ENCODE results near the gene E2F7.
"Not testable (repeated sequence)": the region's sequence is repeated elsewhere in the genome, so short reads cannot be mapped to it uniquely, and the experiment has no call there.

The E2F7 gene, protein sequence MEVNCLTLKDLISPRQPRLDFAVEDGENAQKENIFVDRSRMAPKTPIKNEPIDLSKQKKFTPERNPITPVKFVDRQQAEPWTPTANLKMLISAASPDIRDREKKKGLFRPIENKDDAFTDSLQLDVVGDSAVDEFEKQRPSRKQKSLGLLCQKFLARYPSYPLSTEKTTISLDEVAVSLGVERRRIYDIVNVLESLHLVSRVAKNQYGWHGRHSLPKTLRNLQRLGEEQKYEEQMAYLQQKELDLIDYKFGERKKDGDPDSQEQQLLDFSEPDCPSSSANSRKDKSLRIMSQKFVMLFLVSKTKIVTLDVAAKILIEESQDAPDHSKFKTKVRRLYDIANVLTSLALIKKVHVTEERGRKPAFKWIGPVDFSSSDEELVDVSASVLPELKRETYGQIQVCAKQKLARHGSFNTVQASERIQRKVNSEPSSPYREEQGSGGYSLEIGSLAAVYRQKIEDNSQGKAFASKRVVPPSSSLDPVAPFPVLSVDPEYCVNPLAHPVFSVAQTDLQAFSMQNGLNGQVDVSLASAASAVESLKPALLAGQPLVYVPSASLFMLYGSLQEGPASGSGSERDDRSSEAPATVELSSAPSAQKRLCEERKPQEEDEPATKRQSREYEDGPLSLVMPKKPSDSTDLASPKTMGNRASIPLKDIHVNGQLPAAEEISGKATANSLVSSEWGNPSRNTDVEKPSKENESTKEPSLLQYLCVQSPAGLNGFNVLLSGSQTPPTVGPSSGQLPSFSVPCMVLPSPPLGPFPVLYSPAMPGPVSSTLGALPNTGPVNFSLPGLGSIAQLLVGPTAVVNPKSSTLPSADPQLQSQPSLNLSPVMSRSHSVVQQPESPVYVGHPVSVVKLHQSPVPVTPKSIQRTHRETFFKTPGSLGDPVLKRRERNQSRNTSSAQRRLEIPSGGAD

DNA sequence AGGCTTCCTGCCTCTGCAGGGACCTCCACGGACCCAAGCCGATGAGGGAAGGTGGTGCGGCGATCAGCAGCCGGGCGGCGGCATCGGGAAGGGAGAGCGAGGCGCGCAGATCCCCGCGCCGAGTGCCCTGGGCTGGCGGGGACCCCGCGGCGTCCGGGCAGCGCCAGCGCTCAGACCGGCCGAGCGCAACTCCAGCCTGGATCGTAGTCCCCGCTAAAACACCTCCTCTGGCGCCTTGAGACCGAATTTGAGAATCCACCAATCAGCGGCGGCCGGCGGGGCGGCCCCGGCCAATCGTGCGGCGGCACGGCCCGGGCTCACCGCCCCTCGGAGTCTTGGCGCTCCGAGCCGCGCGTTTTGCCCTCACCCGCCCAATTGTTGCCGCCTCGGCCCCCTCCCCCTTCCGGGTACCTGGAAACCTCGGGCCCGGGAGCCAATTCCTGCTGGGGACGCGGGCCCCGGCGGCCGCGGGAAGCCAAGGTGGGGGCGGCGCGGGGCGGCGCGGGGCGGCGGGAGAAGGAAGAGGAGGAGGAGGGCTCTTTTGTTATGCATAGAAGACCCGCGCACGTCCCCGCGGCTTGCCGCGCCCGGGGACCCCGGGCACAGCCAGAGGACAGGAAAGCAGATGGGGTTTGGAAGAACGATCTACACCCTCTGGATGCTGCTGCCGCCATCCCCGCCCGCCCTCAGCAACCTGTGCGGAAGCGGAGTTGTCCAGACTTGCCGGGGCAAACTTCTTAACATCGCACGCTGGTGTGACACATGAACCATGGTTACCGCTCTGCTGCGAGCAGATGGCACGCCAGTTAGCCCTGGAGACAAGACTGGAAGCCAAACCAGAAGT is at the start of gene E2F7:
TSS of gene E2F7 (minus strand) at position 209 of the 844 bp plus-strand sequence. CDS start 934 bp downstream, outside the sequence.
- peak; percentile 76 for DNase-seq

DNA sequence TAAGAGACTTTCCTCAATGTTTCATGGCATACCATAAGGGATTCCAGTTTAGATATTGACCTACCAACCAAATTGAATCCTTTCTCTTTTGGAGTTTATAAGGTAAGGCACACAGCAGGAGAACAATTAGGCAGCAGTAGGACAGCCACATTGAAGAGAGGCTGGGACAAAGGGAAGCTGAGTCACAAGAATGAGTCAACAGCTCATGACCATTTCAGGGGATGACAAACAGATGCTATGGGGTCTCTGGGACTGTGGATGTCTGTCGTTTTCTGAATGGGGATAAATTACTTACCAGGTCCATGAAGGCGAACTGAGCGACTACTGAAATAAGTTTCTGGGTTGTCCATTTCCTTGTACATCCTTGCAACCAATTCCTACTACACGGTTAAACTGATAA is 48.6 kb upstream of the E2F7 start:
- no peak for DNase-seq

DNA sequence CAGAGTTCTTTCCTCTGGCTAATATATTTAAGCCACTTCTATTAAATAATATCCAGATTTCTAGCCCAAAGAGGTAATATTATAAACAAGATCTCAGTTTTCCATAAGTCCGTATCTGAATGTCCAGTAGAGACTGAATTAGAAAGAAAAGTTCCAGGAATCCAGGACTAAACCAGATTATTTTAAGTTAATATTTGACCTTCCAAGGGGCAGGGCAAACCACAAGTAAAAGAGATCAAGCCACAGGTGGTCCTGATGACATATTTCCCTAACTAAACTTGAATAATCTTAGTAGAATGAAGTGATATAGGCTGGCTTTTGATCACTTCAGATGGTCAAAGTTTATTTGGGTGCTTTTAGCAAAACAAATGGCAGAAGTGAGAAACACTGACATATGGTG is 43.3 kb upstream of the E2F7 start:
- no peak for DNase-seq

DNA sequence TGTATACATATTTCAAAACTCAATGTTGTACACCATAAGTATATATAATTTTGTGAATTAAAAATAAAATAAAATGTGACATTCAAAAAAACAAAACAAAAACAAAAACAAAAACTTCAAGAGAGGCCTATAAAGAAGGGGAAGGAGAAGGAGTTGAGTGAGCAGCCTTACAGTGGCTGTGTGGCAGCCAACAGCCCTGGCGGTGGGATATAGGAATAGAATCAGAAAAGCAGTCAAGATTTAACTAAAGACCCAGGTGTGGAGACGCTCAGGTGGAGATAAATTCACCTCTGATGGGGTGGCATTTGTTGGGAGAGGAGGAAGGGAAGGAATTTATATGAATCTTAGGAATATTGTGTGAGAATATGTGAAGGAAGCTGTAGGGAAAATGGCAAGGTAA is 41.8 kb upstream of the E2F7 start:
- DNase-seq: no peak

DNA sequence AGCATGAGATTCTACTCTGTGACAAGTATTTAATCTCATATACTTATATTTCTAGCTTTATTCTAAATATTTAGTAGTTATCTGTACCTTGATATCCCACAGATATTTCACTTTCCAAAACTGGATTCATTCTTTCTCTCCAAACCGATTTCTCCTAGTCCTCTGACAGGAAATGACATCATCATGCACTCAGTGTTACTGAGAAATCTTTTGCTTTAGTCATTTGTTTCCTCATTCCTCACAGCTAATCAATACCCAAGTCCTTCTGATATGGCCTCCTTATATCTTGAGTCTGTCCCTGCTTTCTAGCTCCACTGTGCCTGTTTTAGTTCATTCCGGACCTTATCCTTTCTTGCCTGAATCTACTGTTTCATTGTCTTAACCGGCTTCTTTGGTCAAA is 39.4 kb upstream of the E2F7 start:
- no peak for DNase-seq

DNA sequence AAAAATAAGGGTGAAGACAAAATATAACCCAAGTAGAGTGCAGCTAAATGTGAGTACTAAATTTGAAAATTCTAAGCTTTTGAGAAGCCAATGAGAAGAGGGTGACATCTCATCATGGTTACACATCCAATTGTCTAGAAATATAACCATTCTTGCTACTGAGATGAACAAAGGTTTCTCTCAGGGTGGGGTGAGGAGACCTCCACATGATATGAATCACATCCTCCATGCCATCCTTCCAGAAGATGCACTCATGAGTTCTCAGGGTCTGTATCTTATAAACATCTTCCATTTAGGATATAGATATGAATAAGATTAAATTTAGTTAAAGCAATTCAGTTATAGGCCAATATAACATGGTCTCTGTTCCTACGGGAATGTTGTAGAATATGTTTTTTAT is 38.9 kb upstream of the E2F7 start:
- DNase-seq: no peak

DNA sequence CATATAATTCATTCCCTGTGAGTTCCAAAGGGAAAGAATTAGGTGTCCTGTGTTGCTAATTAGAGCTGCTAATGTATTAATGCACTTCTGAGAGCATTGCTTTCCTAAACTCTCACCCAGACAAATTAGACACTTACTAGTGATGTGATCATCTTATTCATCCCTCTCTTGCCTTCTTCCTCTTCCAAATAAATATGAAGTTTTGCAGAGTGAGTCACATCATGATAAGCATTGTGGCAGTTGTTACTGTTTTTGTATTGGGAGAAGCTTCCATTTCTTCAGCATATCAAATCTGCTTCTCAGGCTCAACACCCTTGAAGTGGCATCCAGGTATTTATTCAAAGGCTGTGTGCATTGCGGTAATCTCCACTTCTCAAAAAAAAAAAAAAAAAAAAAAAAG is 37.3 kb upstream of the E2F7 start:
- DNase-seq: no peak

DNA sequence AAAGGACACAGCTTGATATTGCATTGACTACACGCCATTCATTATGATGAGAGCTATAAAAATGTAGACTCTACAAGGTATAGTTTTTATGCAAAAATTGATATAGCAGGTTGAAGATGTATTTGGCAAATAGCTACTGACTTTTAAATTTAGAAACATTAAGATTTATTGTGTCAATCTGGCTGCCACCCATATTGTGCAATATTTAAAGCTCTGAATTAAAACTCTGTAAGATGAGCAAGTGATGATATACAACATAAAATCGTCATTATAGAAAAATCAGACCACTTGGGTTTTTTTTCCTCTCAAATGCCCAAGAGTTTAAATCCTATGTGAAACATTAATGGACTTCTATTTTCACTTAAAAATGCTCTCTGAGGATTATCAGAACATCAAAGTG is 36.8 kb upstream of the E2F7 start:
- no peak for DNase-seq

DNA sequence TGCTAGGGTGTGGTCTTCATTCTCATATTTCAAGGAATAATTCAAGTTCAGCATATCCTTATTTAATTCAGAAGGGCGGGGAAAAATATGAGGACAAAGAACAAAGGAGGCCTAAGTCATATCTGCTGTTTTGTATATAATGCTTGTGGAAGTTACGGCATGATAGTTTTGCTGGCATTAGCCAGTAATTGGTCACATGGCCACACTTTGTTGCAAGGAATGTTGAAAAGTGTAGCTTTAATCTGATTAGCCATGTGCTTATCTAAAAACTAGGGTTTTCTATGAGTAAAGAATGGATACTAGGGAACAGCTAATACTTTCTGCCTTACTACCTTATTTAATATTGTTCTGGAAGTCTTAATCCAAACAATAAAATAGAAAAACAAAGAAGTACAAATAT is 34.4 kb upstream of the E2F7 start:
- no peak for DNase-seq

DNA sequence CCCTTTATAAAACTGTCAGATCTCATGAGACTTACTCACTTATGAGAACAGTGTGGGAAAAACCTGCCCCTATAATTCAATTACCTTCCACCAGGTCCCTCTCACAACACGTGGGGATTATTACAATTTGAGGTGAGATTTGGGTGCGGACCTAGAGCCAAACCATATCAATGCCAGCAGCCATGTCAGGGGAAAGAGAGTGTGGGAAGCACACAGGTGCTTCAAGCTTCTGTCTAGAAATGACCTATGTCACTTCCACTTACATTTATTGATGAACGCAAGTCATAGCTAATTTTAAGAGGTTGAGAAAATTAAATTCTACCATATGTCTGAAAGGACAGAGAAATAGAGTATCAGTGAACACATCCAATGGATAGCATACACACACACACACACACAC is 32.5 kb upstream of the E2F7 start:
- DNase-seq: no peak

DNA sequence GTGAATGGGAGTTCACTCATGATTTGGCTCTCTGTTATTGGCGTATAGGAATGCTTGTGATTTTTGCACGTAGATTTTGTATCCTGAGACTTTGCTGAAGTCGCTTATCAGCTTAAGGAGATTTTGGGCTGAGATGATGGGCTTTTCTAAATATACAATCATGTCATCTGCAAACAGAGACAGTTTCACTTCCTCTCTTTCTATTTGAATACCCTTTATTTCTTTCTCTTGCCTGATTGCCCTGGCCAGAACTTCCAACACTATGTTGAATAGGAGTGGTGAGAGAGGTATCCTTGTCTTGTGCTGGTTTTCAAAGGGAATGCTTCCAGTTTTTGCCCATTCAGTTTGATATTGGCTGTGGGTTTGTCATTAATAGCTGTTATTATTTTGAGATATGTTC is 26.9 kb upstream of the E2F7 start:
- not testable (repeated sequence) for DNase-seq

DNA sequence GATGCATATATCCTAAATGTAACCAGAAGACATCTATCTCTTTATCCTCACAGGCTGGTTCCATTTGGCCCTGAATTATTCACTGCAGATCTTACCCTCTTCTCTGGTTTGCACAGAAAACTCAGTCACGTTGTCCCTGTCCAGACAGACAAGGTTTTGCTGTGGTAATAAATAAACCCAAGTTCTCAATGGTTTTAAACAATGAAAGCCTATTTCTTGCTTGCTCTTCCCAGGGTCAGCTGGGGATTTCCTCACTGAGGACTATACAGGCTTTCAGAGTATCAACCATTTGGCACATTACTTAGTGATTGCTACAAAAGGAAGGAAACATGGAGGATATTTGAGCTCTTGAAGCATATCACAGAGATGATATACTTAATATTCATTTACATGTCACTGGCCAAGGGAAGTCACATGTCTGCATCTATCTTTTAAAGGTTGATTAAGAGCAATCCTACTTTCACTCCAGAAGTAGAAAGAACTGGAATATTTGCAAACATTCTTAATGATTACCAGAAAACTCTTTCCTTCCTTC is 24.4 kb upstream of the E2F7 start:
- no peak for DNase-seq

DNA sequence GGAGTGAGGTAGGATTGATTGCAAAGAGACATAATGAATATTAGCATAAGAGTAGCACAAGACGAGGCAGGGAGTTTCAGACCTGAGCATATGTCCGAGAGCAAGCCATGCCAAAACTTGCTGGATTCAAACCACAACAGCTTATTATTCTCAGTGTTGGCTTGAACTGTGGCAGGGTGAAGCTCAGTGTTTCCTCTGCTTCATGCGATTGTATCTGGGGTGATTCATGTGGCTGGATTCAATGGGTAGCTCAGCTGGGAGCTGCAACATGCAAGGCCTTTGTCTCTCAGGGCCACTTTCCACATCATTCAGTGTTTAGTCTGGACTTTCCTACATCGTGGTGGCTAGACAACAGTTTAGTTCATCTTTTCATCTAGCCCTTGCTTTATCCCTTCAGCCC is 22.1 kb upstream of the E2F7 start:
- DNase-seq: no peak

DNA sequence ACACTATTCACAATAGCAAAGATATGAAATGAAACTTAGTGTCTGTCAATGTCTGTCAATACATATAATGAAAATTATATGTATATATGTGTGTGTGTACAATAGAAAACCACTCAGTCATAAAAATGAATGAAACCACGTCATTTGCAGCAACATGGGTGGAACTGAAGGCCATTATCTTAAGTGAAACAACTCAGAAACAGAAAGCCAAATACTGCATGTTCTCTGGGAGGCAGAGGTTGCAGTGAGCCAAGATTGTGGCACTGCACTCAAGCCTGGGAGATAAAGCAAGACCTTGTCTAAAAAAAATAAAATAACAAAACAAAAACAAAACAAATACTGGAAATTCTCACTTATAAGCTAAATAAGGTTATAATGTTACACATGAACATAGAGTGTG is 16.7 kb upstream of the E2F7 start:
- DNase-seq: no peak

DNA sequence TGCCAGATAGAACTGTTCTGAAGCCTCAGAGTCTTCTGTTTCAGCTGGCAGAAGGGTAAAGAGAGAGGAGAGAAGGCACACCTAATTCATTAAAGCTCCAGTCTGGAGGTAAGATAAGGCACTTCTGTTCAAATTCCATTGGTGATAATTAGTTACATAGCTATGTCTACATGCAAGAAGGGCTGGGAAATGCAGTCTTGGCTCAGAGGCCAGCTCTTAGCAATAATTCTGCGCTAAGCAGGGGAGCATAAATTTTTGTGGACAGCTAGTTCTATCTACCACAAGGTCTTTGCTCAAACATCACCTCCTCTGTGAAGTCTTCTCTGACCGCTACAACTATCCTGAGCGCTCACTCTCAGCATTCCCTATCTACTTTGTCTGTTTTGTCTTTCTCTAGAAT is 14.3 kb upstream of the E2F7 start:
- no peak for DNase-seq

DNA sequence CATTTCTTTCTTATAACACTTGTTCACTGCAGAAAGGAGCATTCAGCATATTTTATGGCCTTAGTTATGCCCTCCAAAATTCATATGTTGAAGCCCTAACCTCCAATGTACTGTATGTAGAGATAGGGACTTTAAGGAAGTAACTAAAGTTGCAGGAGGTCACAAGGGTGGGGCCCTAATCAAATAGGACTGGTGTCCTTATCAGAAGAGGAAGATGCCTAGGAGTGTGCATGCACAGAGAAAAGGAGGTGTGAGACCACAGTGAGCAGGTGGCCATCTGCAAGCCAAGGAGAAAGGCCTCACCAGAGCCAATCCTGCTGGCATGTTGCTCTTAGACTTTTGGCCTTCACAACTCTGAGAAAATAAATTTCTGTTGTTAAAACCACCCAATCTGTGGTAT is 12.9 kb upstream of the E2F7 start:
- DNase-seq: no peak

DNA sequence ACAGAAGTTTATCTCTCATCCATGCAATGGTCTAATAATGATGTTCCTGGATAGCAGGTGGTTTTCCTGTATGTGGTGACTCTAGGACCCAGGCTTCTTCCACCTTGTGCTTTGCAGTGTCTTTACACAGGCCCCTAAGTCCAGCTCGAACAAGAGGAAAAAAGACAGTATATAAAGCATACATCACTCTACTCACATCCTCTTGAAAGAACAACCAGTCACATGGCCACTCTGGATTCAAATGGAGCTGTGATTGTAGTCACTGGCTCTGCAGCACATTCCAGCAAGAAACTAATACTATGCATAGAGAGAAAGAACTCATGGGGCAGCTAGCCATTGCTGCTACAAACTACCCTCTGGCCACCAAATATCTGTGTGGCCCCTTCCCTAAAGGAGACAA is 11.5 kb upstream of the E2F7 start:
- no peak for DNase-seq

DNA sequence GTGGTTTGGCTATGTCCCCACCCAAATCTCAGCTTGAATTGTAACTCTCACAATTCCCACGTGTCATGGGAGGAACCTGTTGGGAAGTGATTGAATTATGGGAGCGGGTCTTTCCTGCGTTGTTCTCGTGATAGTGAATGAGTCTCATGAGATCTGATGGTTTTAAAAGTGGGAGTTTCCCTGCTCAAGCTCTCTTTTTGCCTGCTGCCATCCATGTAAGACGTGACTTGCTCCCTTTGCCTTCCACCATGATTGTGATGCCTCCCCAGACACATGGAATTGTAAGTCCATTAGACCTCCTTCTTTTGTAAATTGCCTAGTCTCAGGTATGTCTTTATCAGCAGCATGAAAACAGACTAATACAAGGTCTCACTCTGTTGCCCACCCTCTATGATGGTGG is 8.5 kb upstream of the E2F7 start:
- DNase-seq: not testable (repeated sequence)

DNA sequence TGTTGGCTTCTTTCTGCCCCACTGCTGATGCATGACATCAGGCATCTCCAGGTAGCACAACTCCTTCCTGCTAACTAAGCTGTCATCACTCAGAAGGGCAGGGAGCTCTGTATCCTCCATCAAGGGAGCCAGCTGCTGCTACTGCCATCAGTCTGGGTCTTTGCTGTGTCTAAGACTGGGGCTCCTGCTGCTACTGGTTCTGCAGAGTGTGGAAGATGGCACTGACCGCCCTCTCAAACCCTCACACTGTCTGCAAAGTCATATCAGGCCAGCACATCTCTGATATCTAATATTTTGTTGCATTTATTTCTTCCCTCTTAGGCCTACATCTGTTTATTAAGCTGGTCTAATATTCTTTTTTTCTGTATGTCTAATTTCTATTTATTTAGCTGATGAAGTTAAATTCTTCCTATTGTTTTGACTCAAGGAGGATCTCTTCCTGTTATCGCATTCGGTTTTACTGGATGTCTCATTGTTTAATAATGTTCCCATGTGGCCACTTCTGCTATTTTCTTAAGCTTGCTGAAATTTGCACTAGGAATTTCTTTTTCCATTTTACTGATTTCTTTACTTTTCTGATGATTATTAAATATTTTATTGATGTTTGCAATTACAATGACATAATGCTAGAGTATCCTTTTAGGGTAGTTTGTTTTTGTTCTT is 7.6 kb upstream of the E2F7 start:
- DNase-seq: no peak

DNA sequence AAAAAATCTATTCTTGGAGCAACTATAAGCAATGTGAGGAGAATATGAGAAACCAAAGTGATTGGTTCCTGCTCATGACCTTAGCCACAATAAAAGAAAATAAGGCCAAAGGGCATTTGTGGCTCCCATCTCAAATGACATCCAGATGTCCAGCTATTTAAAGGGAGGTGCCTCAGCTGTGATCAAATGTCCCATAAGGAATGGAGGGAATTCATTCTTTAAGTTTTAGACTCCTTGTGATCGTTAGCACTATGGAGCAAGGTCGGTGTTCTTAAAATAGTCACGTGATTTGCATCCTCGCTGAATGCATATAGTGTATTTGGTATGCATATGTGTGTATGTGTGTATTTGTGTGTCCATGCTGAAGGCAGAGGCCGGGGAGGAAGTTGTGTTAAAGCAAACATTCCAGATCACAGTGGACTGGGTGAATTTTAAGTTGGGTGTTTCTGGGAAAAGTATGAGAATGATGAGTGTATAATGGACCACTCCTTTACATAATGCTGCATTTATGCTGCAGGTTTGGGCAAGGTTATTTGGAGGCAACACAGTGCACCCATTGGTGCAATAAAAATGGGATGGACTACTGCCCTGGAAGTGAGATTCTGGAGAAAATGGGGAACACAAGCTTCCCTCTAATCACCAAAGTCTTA is 5.6 kb upstream of the E2F7 start:
- DNase-seq: no peak

DNA sequence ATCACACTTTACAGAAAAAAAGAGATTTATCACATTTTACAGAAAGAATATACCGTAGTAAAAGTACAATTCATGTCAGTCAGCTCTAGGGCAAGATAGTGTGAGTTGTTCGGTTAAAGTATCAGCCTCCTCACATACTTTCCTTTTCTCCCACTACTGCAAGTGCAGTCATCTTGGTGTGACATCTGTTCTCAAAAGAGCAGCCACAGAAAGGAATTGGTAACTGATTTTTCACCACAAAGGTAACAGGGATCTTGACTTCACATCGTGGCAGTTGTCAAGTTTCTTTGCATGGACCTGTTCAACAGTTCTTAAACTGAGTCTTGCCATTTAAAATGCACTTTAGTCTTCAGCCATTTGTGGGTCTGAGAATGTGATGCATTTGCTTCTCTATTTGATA is 5.0 kb upstream of the E2F7 start:
- no peak for DNase-seq

DNA sequence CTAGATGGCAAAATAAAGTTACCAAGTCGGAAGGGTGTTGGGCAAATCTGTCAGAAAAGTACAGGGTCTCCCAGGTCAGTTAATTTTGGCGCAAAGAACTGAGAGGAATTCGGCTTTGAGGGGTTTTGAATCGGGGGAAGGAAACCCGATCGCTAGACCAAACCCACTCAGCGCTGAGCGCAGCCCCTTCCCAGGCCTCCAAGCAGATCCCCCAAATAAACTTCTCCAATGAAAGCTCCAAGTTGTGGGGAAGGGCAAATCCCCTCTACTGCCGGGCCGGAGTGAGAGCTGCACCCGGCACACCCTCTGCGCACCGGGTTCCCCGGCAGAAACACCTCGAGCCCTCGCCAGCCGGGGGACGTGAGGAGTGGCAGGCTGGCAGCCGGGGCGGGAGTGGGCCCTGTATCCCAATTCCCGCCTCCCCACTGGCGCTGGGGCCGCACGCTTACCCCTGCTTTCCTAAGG is 441 bp downstream of the E2F7 start:
- peak; percentile 31 for DNase-seq

Measured in NK-92 treated with Interleukin-12 subunit alpha and Interleukin-12 subunit beta, amount 100 ng/mL, for 24 hours (cell line).